HG02642 (cell line): ENCODE data around the gene C6orf118.

Experiments used
- ATAC-seq: cut with Tn5 transposase; IDR thresholded peaks from one replicate; pipeline ENCODE4 v1.9.1; 2021; ENCODE audit warnings: mild to moderate bottlenecking; ENCODE audit not compliant: unreplicated experiment, poor library complexity

The C6orf118 gene

GRCh38 chr6:165308926-165309731, at the start of gene C6orf118:
Gene C6orf118, minus strand, starts transcription at chr6:165309605. Its CDS starts 19 bp downstream, at chr6:165309586.
- ATAC-seq: no peak

DNA sequence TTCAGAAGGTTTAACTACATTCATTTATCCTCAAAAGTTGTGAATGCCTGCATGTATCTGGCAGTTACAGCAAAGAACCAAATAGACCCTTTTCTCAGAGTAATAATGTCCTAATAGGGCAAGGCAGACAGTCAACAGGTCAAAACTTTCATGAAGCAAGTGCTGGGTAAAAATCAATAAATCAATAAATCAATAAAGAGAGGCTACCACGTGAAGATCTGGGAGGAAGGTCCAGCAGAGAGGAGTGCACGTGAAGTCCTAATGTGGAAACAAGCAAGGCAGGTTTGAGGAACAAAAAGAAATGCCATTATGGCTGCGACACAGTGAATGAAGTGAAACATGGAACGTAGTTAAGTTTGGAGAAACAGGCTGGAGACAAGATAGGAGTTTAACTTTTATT, 36.3 kb upstream of the C6orf118 start:
- no peak for ATAC-seq

DNA sequence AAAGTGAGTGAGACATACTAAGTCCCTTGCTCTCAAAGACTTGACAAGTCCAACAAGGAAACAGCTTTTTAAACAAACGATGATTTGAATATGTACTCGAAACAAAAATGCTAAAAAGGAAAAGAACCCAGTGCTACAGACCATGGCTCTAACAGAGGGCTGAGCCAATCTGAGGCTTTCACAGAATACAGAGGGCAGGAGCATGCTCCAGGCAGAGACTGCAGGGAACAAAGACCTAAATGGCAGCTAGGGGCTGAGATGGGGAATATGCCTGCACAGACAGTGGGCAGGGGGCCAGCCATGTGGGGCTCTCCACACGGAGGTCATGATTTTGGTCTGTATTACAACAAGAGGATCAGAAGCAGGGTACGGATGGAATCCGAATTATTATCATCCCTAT, 31.1 kb upstream of the C6orf118 start:
- no peak for ATAC-seq

DNA sequence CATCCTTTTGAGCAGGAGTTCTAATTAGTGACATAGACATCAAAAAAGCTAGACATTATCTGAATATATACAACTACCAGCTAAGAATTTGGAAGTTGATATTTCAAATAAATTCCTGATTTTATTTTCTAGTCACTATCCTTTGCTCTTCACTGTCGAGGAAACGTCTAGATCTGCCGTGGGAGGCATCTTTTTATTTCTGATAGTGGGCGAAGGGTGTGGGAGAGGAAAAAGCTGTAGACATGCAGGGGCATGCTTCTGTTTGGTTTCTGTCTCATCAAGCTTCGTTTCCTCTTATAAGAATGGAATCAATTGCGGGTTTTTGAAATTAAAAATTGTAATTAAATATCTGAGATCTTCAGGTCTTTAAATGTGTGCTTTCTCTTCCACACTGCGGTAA, 16.2 kb upstream of the C6orf118 start:
- ATAC-seq: no peak

GRCh38 chr6:165321555-165322145, 12.2 kb upstream of the C6orf118 start:
- ATAC-seq: no peak

DNA sequence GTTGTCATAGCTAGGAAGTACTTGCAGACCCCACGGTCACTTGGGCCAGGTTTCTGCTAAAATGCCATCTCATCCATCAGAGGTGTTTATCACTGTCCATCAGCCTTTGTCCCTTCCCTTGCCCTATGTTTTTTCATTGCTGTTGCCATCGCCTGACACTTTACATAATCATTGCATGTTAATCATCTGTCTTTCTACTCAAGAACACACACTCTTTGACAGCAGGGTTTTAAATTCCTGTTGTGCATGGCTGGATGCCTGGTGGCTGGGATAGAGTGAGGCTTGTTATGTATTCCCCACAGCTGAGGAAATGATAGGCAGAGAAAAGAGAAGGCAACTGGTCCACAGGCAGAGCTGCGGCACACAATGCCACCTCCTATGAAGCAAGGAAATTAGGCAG, 11.7 kb upstream of the C6orf118 start:
- ATAC-seq: no peak

- ATAC-seq: no peak
Measured at GRCh38 chr6:165317723-165318122, 8.3 kb upstream of the C6orf118 start.

DNA sequence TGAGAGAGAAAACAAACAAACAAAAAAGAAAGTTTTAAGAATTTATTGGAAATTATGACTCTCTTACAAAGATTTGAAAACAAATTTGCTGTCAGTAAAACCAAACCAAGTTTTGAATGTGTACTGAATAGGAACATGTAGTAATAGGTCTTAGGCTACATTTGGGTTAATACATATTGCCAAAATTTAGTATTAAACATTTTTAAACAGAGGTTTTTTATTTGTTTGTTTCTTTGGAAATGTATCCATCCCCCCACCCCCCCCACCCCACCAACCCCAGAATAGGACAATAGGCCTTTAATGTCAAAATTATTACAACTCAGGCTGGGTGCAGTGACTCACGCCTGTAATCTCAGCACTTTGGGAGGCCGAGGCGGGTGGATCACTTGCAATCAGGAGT, 2.5 kb downstream of the C6orf118 start:
- ATAC-seq: no peak

- no peak for ATAC-seq
Measured at GRCh38 chr6:165301372-165302246, 7.8 kb downstream of the C6orf118 start.

GRCh38 chr6:165300422-165300936, 8.9 kb downstream of the C6orf118 start:
- no peak for ATAC-seq

- ATAC-seq: no peak
Measured at GRCh38 chr6:165298875-165299274, 10.5 kb downstream of the C6orf118 start.

DNA sequence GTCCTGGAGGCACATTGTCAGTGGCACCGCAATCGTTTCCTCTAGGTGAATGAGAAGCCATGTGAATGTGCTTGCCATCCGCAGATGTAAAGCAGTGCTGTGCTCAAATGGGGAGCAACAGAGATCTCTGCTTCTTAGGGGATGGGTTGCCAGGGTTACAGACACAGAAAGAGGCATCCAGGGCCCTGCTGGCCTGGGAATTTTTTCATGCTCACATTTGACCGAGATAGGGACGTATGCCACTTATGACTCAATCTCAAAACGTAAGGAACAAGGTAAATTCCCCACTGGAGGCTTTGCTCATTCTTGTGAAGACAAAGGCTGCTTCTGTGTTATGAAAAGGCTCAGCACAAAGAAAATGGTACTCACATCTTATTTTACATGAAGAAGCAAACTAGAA, 11.0 kb downstream of the C6orf118 start:
- ATAC-seq: no peak

- ATAC-seq: no peak
Measured at GRCh38 chr6:165292657-165293056, 16.7 kb downstream of the C6orf118 start.

DNA sequence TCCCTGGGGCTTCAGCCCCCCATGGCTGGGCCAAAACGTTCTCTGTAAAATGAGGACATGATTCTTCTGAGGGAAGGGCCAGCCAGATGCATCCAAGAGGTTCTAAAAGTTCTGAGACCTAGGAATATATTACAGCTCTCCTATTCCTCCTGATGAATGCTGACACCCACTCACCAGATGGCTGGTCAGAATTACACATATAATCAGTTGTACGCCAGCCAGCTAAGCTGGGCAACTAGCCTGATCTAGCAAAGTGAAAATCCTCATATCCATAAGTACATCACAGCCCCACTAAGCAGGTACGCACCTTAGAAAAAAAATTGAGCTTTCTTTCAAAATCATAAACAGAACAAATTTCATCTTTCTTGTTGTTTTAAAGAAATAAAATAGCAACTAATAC, 34.8 kb downstream of the C6orf118 start:
- ATAC-seq: no peak

DNA sequence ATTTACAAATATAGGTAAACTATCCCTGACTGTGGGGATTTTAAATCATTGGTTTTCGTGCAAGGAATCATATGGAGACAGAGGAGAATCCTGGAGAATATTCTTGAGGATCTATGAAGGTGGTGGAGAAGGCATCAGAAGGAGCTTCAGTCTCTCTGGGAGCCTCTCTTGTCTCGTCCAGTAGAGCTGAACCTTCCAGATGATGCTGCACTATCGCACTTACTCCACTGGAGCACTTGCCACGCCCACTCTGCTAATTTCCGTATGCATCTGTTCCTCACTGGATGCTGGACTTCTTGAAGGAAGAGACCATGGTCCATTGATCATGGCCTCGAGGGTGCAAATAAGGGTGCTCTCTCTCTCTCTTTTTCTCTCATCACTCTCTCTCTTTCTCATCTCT, 36.8 kb downstream of the C6orf118 start:
- no peak for ATAC-seq

DNA sequence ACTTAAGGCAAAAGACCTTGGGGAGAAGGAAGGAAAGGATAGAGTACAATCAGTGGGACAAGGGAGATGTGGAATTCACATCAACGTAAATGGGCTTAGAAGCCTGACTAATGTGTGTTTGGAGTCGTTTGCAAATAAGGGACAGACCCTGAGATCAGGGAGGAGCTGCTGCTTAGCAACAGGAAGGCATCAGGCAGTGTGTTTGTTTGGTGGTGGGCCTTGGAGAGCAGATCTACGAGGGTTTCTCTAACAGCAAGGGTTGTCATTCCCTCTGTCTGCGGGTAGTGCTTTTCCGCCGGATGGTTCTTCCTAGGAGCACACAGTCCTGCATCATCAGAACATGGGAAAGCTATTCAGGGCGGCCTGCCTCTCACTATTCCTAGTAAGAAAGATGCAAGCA, 40.4 kb downstream of the C6orf118 start:
- ATAC-seq: no peak

- ATAC-seq: no peak
Measured at GRCh38 chr6:165266621-165267020, 42.8 kb downstream of the C6orf118 start.

DNA sequence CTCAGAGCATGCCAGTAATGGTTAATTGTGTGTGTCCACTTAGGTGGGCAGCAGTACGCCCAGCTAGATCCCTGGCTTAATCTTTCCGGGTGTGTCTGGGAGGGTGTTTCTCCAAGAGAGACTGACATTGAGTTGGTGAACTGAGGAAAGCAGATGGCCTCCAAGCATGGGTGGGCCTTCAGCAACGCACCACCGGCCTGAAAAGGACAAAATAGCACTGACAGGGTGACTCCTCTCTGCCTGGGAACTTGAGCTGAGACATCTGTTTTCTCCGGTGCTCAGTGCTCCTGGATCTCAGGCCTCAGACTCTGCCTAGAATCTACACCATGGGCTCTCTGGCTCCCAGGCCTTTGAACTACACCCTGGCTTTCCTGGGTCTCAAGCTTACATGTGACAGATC, 43.2 kb downstream of the C6orf118 start:
- no peak for ATAC-seq

GRCh38 chr6:165260462-165260861, 48.9 kb downstream of the C6orf118 start:
- no peak for ATAC-seq

DNA sequence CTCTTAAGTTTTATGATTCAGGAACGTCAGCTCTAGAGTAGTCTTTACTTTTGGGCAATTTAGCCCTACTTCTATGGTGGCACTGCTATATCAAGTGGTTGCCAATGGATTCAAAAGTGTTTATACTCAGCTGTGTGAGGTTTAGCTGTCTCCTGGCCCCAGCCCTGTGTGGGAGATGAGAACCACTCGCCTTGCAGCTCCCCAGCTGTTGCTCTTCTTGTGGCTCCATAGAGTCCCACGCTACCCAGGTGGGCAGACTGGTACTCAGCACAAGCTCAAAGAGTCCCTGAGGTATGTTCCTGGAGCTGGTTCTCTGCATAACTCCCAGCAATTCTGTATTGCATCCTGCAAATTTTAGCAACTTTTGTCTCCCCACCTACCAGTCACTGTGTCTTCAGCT, 59.6 kb downstream of the C6orf118 start:
- no peak for ATAC-seq

GRCh38 chr6:165245701-165246100, 63.7 kb downstream of the C6orf118 start:
- no peak for ATAC-seq
